HCT116 (cell line): ENCODE measurements around the gene ESR2. TPM values are rescaled to one million over a fixed set of nuclear protein-coding genes. Genes with fewer than 3 reads are reported as not detected.

Experiments
- ATAC-seq: fragments of 200-7000 bp; cut with Tn5 transposase; 2 replicates; pipeline ENCODE4 v1.9.1; 2020; ENCODE audit warnings: mild to moderate bottlenecking, moderate library complexity
- BruUV-seq: library from RNA; stranded (reverse); fragments of 400-500 nt; replicated peaks from 2 replicates; lab custom pipeline; 2021; lab: Mats Ljungman, UMichigan
- CTCF ChIA-PET: fragments of 300-600 bp; sonication (Branson Sonifier 250); formaldehyde crosslinking; loops from one replicate; lab custom pipeline; 2021; ENCODE audit warnings: antibody characterized with exemption; lab: Charles Lee
- POLR2A ChIA-PET: fragments of 300-600, 350-600 bp; sonication (Branson Sonifier 250); formaldehyde crosslinking; loops from one replicate; lab custom pipeline; 2021; ENCODE audit warnings: antibody characterized with exemption; lab: Charles Lee
- RAD21 ChIA-PET, 2 experiments: fragments of 300-600 bp; sonication (Branson Sonifier 250); formaldehyde crosslinking; loops; one replicate each; lab custom pipeline; 2023; ENCODE audit warnings: low total read pairs in 2 of 2; ENCODE audit not compliant: uncharacterized antibody in 2 of 2, unreplicated experiment in 2 of 2, low non-redundant PET in 1 of 2; lab: Charles Lee
- DNase-seq: peaks from one replicate; pipeline ENCODE4 v3.0.0-alpha.2; 2010; ENCODE audit warnings: low read depth, low spot score
- H2AFZ ChIP-seq: fragments of 200-600 bp; shearing (Covaris generic), sonication (generic); 2 replicates; pipeline ENCODE4 v1.6.1; 2017; ENCODE audit warnings: low read depth, mixed run types, mixed read lengths, antibody characterized with exemption, low read length; ENCODE audit not compliant: poor library complexity, severe bottlenecking
- H3K27ac ChIP-seq: 2 replicates; pipeline ENCODE4 v1.5.1; 2012; ENCODE audit warnings: low read depth, low read length
- H3K27me3 ChIP-seq: fragments of 200-600 bp; sonication (generic); 2 replicates; pipeline ENCODE4 v1.6.1; 2016; ENCODE audit warnings: mixed run types, low read length, mixed read lengths; ENCODE audit not compliant: insufficient read depth
- H3K36me3 ChIP-seq, 2 experiments: fragments of 200-500 bp in 1 of 2; fragments of 200-600 bp in 1 of 2; sonication (Bioruptor generic) in 1 of 2; sonication (generic) in 1 of 2; 2 replicates each; pipeline versions ENCODE4 v1.5.1 to v1.6.1; 2014 to 2016; ENCODE audit warnings: low read length in 2 of 2, inconsistent platforms in 1 of 2, mixed read lengths in 1 of 2, mixed run types in 1 of 2; ENCODE audit not compliant: insufficient read depth in 2 of 2, control insufficient read depth in 1 of 2
- H3K4me1 ChIP-seq, 2 experiments: fragments of 200-600 bp in 1 of 2; sonication (generic) in 1 of 2; 2 replicates each; pipeline versions ENCODE4 v1.5.1 to v1.6.1; 2012 to 2017; ENCODE audit warnings: low read length in 2 of 2, inconsistent platforms in 1 of 2, mild to moderate bottlenecking in 1 of 2, mixed read lengths in 1 of 2, mixed run types in 1 of 2, moderate library complexity in 1 of 2; ENCODE audit not compliant: insufficient read depth in 2 of 2, control insufficient read depth in 1 of 2
- H3K4me2 ChIP-seq: fragments of 200-600 bp; sonication (generic); 2 replicates; pipeline ENCODE4 v1.6.1; 2017; ENCODE audit warnings: mixed run types, low read length, mixed read lengths
- H3K4me3 ChIP-seq, 2 experiments: fragments of 200-600 bp in 1 of 2; sonication (generic) in 1 of 2; replicated peaks in 1 of 2; 2 replicates each; pipeline ENCODE4 v1.5.1; 2011 to 2016; ENCODE audit warnings: low read length in 2 of 2, control low read depth in 1 of 2, low read depth in 1 of 2, mild to moderate bottlenecking in 1 of 2, mixed read lengths in 1 of 2, mixed run types in 1 of 2
- H3K79me2 ChIP-seq: fragments of 200-600 bp; sonication (generic); 2 replicates; pipeline ENCODE4 v1.6.1; 2017; ENCODE audit warnings: mild to moderate bottlenecking, mixed run types, low read length, moderate library complexity, mixed read lengths; ENCODE audit not compliant: insufficient read depth
- H3K9ac ChIP-seq: fragments of 200-600 bp; sonication (generic); 2 replicates; pipeline ENCODE4 v1.6.1; 2016; ENCODE audit warnings: low read length, mixed read lengths
- H3K9me2 ChIP-seq: fragments of 200-600 bp; sonication (generic), shearing (Covaris generic); 2 replicates; pipeline ENCODE4 v1.6.1; 2017; ENCODE audit warnings: mixed run types, mild to moderate bottlenecking, moderate library complexity; ENCODE audit not compliant: insufficient read depth
- H3K9me3 ChIP-seq, 2 experiments: fragments of 200-500 bp in 1 of 2; fragments of 200-600 bp in 1 of 2; sonication (Bioruptor generic) in 1 of 2; sonication (generic) in 1 of 2; 2 replicates each; pipeline ENCODE4 v1.6.1; 2014 to 2017; ENCODE audit warnings: low read length in 2 of 2, mixed read lengths in 2 of 2, inconsistent platforms in 1 of 2, low read depth in 1 of 2, mild to moderate bottlenecking in 1 of 2, mixed run types in 1 of 2, moderate library complexity in 1 of 2; ENCODE audit not compliant: control insufficient read depth in 1 of 2, insufficient read depth in 1 of 2
- H4K20me1 ChIP-seq: fragments of 200-600 bp; sonication (generic), shearing (Covaris generic); 2 replicates; pipeline ENCODE4 v1.6.1; 2017; ENCODE audit warnings: mixed run types, mild to moderate bottlenecking, moderate library complexity; ENCODE audit not compliant: insufficient read depth
- CBX3 ChIP-seq: IDR thresholded peaks from 2 replicates; pipeline ENCODE4 v1.6.1; 2012; ENCODE audit warnings: low read depth
- CEBPB ChIP-seq: IDR thresholded peaks from 2 replicates; pipeline ENCODE4 v1.6.1; 2012; ENCODE audit warnings: low read depth
- EZH2phosphoT487 ChIP-seq: fragments of 200-600 bp; IDR thresholded peaks from 2 replicates; pipeline ENCODE4 v1.6.1; 2018; ENCODE audit warnings: antibody characterized with exemption, borderline replicate concordance
- FOSL1 ChIP-seq: IDR thresholded peaks from 2 replicates; pipeline ENCODE4 v1.6.1; 2012; ENCODE audit warnings: low read depth
- JUND ChIP-seq: IDR thresholded peaks from 2 replicates; pipeline ENCODE4 v1.6.1; 2012
- POLR2A ChIP-seq: IDR thresholded peaks from 2 replicates; pipeline ENCODE4 v1.7.0; 2011; ENCODE audit warnings: borderline replicate concordance; ENCODE audit not compliant: insufficient read depth, insufficient read length; ENCODE audit errors: extremely low read depth
- POLR2AphosphoS5 ChIP-seq: IDR thresholded peaks from 2 replicates; pipeline ENCODE4 v1.6.1; 2011; ENCODE audit warnings: mild to moderate bottlenecking, low read depth, low read length, moderate library complexity
- RAD21 ChIP-seq: IDR thresholded peaks from 2 replicates; pipeline ENCODE4 v1.6.1; 2012; ENCODE audit warnings: low read depth, mild to moderate bottlenecking
- SRF ChIP-seq: IDR thresholded peaks from 2 replicates; pipeline ENCODE4 v1.6.1; 2012; ENCODE audit warnings: low read depth
- intact Hi-C: fragments of 100-400 bp; cut with micrococcal nuclease; formaldehyde crosslinking; loops from 2 replicates; pipeline ENCODE4 v1.10.0; 2022
- total RNA-seq: library from RNA; stranded (reverse); gene quantifications from one replicate; pipeline ENCODE4 v1.2.1, GENCODE V29; 2021; ENCODE audit not compliant: unreplicated experiment
- TF ChIP-seq, protein P1 (sequence below): IDR thresholded peaks from 2 replicates; pipeline ENCODE4 v1.6.1; 2012
- TF ChIP-seq, protein P2 (sequence below): IDR thresholded peaks from 2 replicates; pipeline ENCODE4 v1.6.1; 2011; ENCODE audit warnings: mild to moderate bottlenecking, low read length, moderate library complexity; ENCODE audit not compliant: insufficient replicate concordance; ENCODE audit errors: extremely low read depth
- TF ChIP-seq, protein P3 (sequence below): IDR thresholded peaks from 2 replicates; pipeline ENCODE4 v1.6.1; 2012; ENCODE audit warnings: low read depth

Gene ESR2
- total RNA-seq, 1 experiment from 2014 or later = 0.32 TPM

DNA sequence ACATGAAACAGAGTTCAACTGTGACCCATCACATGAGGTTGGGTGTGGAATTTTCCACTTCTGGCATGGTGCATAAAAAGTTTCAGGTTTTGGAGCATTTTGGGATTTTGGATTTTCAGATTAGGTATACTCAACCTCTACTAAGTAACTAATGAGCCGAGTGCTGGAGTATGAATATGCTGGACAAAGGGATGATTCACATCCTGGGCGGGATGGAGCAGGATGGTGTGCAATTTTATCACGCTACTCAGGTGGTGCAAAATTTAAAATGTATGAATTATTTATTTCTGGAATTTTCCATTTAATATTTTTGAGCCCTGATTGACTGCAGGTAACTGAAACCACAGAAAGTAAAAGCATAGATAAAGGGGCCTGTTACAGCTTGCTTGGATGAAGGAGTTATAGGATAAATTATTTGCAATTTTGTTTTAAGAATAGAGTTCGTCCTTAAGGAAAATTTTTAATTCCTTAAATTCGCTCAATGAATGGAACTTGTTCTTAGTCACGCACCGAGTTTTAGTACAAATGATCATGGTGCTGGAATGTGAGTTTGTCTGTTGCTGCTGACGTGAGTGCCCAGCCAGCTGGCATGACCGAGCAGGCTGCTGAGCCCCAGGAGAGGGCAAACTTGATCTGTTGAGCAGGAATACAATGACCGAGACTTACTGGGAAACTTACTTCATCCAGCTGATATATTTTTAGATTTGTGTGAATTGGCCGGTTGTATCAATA lies 176.3 kb downstream of the ESR2 start:
- H3K4me3 ChIP-seq = no peak overlapping the region
- H3K36me3 ChIP-seq = peaks cover 0 to 2% of the 10 kb centered on the region in 2 experiments; a peak in 2 of 4 replicates
- no peak overlapping the region for H3K9ac ChIP-seq
- H3K4me2 ChIP-seq = no peak overlapping the region
- H3K27me3 ChIP-seq = no peaks in the 10 kb centered on the region
- no peaks in the 10 kb centered on the region for H3K9me2 ChIP-seq
- CTCF ChIA-PET = no interaction called here
- H3K79me2 ChIP-seq = no peaks in the 10 kb centered on the region
- H4K20me1 ChIP-seq = no peaks in the 10 kb centered on the region
- POLR2A ChIA-PET = no interaction called here
- H3K4me1 ChIP-seq = no peaks in the 10 kb centered on the region
- H3K27ac ChIP-seq = no peak overlapping the region
- no peaks in the 10 kb centered on the region for H3K9me3 ChIP-seq
- no peak overlapping the region for H2AFZ ChIP-seq
- ATAC-seq (no peak), DNase-seq (no peak)
- intact Hi-C loops = no loop called here
- BruUV-seq = no TSS peak
- TF ChIP-seq FOSL1 (no peak), POLR2A (no peak), POLR2AphosphoS5 (no peak), JUND (no peak)
- TF ChIP-seq, protein P1, sequence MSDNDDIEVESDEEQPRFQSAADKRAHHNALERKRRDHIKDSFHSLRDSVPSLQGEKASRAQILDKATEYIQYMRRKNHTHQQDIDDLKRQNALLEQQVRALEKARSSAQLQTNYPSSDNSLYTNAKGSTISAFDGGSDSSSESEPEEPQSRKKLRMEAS = no peak
- TF ChIP-seq, protein P2, sequence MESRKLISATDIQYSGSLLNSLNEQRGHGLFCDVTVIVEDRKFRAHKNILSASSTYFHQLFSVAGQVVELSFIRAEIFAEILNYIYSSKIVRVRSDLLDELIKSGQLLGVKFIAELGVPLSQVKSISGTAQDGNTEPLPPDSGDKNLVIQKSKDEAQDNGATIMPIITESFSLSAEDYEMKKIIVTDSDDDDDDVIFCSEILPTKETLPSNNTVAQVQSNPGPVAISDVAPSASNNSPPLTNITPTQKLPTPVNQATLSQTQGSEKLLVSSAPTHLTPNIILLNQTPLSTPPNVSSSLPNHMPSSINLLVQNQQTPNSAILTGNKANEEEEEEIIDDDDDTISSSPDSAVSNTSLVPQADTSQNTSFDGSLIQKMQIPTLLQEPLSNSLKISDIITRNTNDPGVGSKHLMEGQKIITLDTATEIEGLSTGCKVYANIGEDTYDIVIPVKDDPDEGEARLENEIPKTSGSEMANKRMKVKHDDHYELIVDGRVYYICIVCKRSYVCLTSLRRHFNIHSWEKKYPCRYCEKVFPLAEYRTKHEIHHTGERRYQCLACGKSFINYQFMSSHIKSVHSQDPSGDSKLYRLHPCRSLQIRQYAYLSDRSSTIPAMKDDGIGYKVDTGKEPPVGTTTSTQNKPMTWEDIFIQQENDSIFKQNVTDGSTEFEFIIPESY = no peak
- RAD21 ChIA-PET = no interaction called here

DNA sequence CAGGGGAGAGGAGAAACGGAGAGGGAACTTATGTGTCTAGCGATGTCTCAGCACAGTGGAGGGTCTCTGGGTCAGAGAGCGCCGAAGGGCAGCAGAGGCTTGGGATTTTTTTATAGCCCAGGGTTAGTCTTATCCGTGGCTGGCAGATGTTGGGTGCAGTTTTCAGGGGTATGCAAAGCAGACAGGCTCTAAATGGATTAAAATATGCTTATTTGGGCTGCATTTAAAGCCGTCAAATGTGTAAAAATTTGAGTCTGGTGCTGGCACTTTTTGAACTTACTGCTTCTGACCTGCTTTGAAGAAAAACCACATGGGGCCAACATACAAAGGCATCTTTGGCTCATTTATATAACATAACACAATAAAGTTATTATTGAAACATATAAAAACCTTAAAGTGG lies 178.8 kb downstream of the ESR2 start:
- CTCF ChIA-PET = no interaction called here
- ATAC-seq = no peak
- no peaks in the 10 kb centered on the region for H4K20me1 ChIP-seq
- POLR2A ChIA-PET = no interaction called here
- no peak overlapping the region for H3K4me2 ChIP-seq
- DNase-seq = no peak
- no peaks in the 10 kb centered on the region for H3K9me2 ChIP-seq
- BruUV-seq = no TSS peak
- no peaks in the 10 kb centered on the region for H3K4me1 ChIP-seq
- H3K79me2 ChIP-seq = no peaks in the 10 kb centered on the region
- intact Hi-C loops = no loop called here
- no peaks in the 10 kb centered on the region for H3K9me3 ChIP-seq
- H3K27me3 ChIP-seq = no peaks in the 10 kb centered on the region
- no peak overlapping the region for H3K9ac ChIP-seq
- RAD21 ChIA-PET = no interaction called here
- no peak overlapping the region for H3K27ac ChIP-seq
- H3K36me3 ChIP-seq = no peaks in the 10 kb centered on the region; a peak in 1 of 4 replicates
- H3K4me3 ChIP-seq = no peak overlapping the region
- H2AFZ ChIP-seq = no peak overlapping the region
- TF ChIP-seq RAD21 (no peak), SRF (no peak), EZH2phosphoT487 (no peak), CBX3 (no peak), CEBPB (no peak)
- TF ChIP-seq, protein P2 = no peak
- TF ChIP-seq, protein P1 = no peak
- TF ChIP-seq, protein P3, sequence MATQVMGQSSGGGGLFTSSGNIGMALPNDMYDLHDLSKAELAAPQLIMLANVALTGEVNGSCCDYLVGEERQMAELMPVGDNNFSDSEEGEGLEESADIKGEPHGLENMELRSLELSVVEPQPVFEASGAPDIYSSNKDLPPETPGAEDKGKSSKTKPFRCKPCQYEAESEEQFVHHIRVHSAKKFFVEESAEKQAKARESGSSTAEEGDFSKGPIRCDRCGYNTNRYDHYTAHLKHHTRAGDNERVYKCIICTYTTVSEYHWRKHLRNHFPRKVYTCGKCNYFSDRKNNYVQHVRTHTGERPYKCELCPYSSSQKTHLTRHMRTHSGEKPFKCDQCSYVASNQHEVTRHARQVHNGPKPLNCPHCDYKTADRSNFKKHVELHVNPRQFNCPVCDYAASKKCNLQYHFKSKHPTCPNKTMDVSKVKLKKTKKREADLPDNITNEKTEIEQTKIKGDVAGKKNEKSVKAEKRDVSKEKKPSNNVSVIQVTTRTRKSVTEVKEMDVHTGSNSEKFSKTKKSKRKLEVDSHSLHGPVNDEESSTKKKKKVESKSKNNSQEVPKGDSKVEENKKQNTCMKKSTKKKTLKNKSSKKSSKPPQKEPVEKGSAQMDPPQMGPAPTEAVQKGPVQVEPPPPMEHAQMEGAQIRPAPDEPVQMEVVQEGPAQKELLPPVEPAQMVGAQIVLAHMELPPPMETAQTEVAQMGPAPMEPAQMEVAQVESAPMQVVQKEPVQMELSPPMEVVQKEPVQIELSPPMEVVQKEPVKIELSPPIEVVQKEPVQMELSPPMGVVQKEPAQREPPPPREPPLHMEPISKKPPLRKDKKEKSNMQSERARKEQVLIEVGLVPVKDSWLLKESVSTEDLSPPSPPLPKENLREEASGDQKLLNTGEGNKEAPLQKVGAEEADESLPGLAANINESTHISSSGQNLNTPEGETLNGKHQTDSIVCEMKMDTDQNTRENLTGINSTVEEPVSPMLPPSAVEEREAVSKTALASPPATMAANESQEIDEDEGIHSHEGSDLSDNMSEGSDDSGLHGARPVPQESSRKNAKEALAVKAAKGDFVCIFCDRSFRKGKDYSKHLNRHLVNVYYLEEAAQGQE = no peak
